Liver (tissue), 9 donors: ENCODE measurements around the gene ZP4. TPM values are rescaled to one million over a fixed set of nuclear protein-coding genes. Genes with fewer than 3 reads are reported as not detected.

ENCODE experiments used
- DNase-seq: peaks from one replicate; pipeline ENCODE4 v3.0.0-alpha.2; 2017; ENCODE audit warnings: low spot score
- H3K27ac ChIP-seq, 2 donors: one replicate each; pipeline ENCODE4 v1.7.0; 2013; ENCODE audit warnings: inconsistent platforms in 2 of 2, low read length in 2 of 2, control low read depth in 1 of 2, low read depth in 1 of 2, mild to moderate bottlenecking in 1 of 2
- H3K27me3 ChIP-seq, 4 donors: one replicate each; pipeline versions ENCODE4 v1.6.1 to v1.7.0; 2013; ENCODE audit warnings: low read length in 3 of 4, inconsistent platforms in 1 of 4, mild to moderate bottlenecking in 1 of 4, moderate library complexity in 1 of 4; ENCODE audit not compliant: control insufficient read depth in 4 of 4, insufficient read depth in 4 of 4
- H3K36me3 ChIP-seq, 4 donors: one replicate each; pipeline versions ENCODE4 v1.6.1 to v1.7.0; 2013; ENCODE audit warnings: low read length in 3 of 4, mild to moderate bottlenecking in 3 of 4, low read depth in 1 of 4, moderate library complexity in 1 of 4; ENCODE audit not compliant: control insufficient read depth in 4 of 4, insufficient read depth in 3 of 4
- H3K4me1 ChIP-seq, 4 donors: one replicate each; pipeline versions ENCODE4 v1.6.1 to v1.7.0; 2013; ENCODE audit warnings: low read length in 3 of 4, mild to moderate bottlenecking in 3 of 4, moderate library complexity in 1 of 4; ENCODE audit not compliant: control insufficient read depth in 4 of 4, insufficient read depth in 4 of 4
- H3K4me3 ChIP-seq, 3 donors: one replicate each; pipeline versions ENCODE4 v1.6.1 to v1.7.0; 2013; ENCODE audit warnings: low read length in 3 of 3, control low read depth in 1 of 3, low read depth in 1 of 3, mild to moderate bottlenecking in 1 of 3
- H3K9ac ChIP-seq, 2 donors: one replicate each; pipeline ENCODE4 v1.7.0; 2013; ENCODE audit warnings: low read length in 2 of 2, mild to moderate bottlenecking in 2 of 2, moderate library complexity in 2 of 2, control low read depth in 1 of 2, low read depth in 1 of 2
- H3K9me3 ChIP-seq, 4 donors: one replicate each; pipeline versions ENCODE4 v1.6.1 to v1.7.0; 2013; ENCODE audit warnings: low read length in 3 of 4; ENCODE audit not compliant: control insufficient read depth in 4 of 4
- ATF3 ChIP-seq: IDR thresholded peaks from 2 replicates; pipeline ENCODE4 v1.6.1; 2016; ENCODE audit warnings: antibody characterized with exemption
- CTCF ChIP-seq: fragments of 150-350 bp; IDR thresholded peaks from 2 replicates; pipeline ENCODE4 v1.5.1; 2017; ENCODE audit warnings: improper control_type of control experiment, low read depth, low read length; ENCODE audit not compliant: missing input control
- EGR1 ChIP-seq, 2 donors: IDR thresholded peaks; 2 replicates each; pipeline ENCODE4 v1.6.1; 2016 to 2018; ENCODE audit warnings: antibody characterized with exemption in 2 of 2, low read depth in 2 of 2
- FOXA1 ChIP-seq: IDR thresholded peaks from 2 replicates; pipeline ENCODE4 v1.6.1; 2016; ENCODE audit warnings: antibody characterized with exemption
- FOXA2 ChIP-seq: IDR thresholded peaks from 2 replicates; pipeline ENCODE4 v1.6.1; 2016; ENCODE audit warnings: antibody characterized with exemption
- GABPA ChIP-seq, 2 donors: IDR thresholded peaks in 1 of 2; conservative IDR thresholded peaks in 1 of 2; 2 replicates each; pipeline ENCODE4 v1.6.1; 2016; ENCODE audit warnings: antibody characterized with exemption in 2 of 2, mild to moderate bottlenecking in 1 of 2, moderate library complexity in 1 of 2
- HNF4A ChIP-seq, 2 donors: conservative IDR thresholded peaks; 2 replicates each; pipeline ENCODE4 v1.6.1; 2016; ENCODE audit warnings: antibody characterized with exemption in 2 of 2, mild to moderate bottlenecking in 2 of 2
- HNF4G ChIP-seq: IDR thresholded peaks from 2 replicates; pipeline ENCODE4 v1.6.1; 2016; ENCODE audit warnings: antibody characterized with exemption
- JUND ChIP-seq, 2 donors: IDR thresholded peaks; 2 replicates each; pipeline ENCODE4 v1.6.1; 2016; ENCODE audit warnings: antibody characterized with exemption in 2 of 2
- MAX ChIP-seq: IDR thresholded peaks from 2 replicates; pipeline ENCODE4 v1.6.1; 2016; ENCODE audit warnings: antibody characterized with exemption
- NR2F2 ChIP-seq: IDR thresholded peaks from 2 replicates; pipeline ENCODE4 v1.6.1; 2016; ENCODE audit warnings: antibody characterized with exemption
- RAD21 ChIP-seq, 2 donors: IDR thresholded peaks; 2 replicates each; pipeline ENCODE4 v1.6.1; 2016; ENCODE audit warnings: antibody characterized with exemption in 2 of 2, mild to moderate bottlenecking in 2 of 2
- REST ChIP-seq: IDR thresholded peaks from 2 replicates; pipeline ENCODE4 v1.6.1; 2016; ENCODE audit warnings: antibody characterized with exemption, mild to moderate bottlenecking
- RXRA ChIP-seq, 2 donors: IDR thresholded peaks; 2 replicates each; pipeline ENCODE4 v1.6.1; 2017 to 2018; ENCODE audit warnings: antibody characterized with exemption in 2 of 2, mild to moderate bottlenecking in 1 of 2
- SP1 ChIP-seq: IDR thresholded peaks from 2 replicates; pipeline ENCODE4 v1.6.1; 2018; ENCODE audit warnings: antibody characterized with exemption, mild to moderate bottlenecking
- TAF1 ChIP-seq: conservative IDR thresholded peaks from 2 replicates; pipeline ENCODE4 v1.6.1; 2016; ENCODE audit warnings: antibody characterized with exemption, mild to moderate bottlenecking
- YY1 ChIP-seq: IDR thresholded peaks from 2 replicates; pipeline ENCODE4 v1.6.1; 2016; ENCODE audit warnings: antibody characterized with exemption, mild to moderate bottlenecking
- WGBS: extraction: QIAGEN DNeasy Blood & Tissue Kit; methylation state at CpG from one replicate; pipeline ENCODE4 v1.1.7; 2013; 5-methylcytosine and 5-hydroxymethylcytosine counted together
- polyA plus RNA-seq, 2 donors: library from polyadenylated mRNA; stranded (reverse) in 1 of 2; unstranded in 1 of 2; fragments of 200-250 nt in 1 of 2; fragments of >200 nt in 1 of 2; fragmentation: Nextera tagmentation in 1 of 2; extraction: Ambion mirVana in 1 of 2; gene quantifications; one replicate each; pipeline versions ENCODE4 v1.2.1 to v1.2.3, GENCODE V29; 2013 to 2015
- total RNA-seq, 2 donors: library from RNA; depleted of rRNA; stranded (reverse); fragments of >200 nt; gene quantifications; one replicate each; pipeline ENCODE4 v1.2.3, GENCODE V29; 2014
- donor health status: healthy.
- donor health status: healthy.
- donor health status: healthy.
- donor health status: healthy.
- donor health status: healthy.

ZP4 gene
- total and polyA plus RNA-seq, 4 donors: not detected

- TF ChIP-seq HNF4A (conservative IDR thresholded peaks at IDR 0.05) (no peak), FOXA2 (no peak), HNF4G (no peak), TAF1 (no peak), MAX (no peak), SP1 (no peak), REST (no peak), EGR1 (IDR thresholded peaks at IDR 0.05; ENCODE audit: low read depth in 2 of 2) (no peak), RAD21 (IDR thresholded peaks at IDR 0.05) (no peak), RXRA (IDR thresholded peaks at IDR 0.05) (no peak), NR2F2 (no peak), YY1 (no peak), GABPA (IDR thresholded peaks at IDR 0.05 in 1 of 2, conservative IDR thresholded peaks at IDR 0.05 in 1 of 2) (no peak), JUND (IDR thresholded peaks at IDR 0.05) (no peak), CTCF (no peak), ATF3 (no peak), FOXA1 (no peak)
- peaks cover 0 to 3% (median 0%) of the 10 kb centered on the region in 4 donors for H3K27me3 ChIP-seq
- H3K9me3 ChIP-seq: no peaks in the 10 kb centered on the region
- no peaks in the 10 kb centered on the region for H3K4me1 ChIP-seq
- no peak for DNase-seq
- H3K36me3 ChIP-seq: no peaks in the 10 kb centered on the region
- no peak overlapping the region for H3K9ac ChIP-seq
- no peak overlapping the region for H3K27ac ChIP-seq
- no peak overlapping the region for H3K4me3 ChIP-seq
- 79% methylated on average over 3 of the region's 3 CpGs for WGBS
These were observed 56.3 kb downstream of the ZP4 start for GRCh38 chr1:237834461-237834860.

GRCh38 chr1:237834048-237834447, 56.7 kb downstream of the ZP4 start:
- H3K4me3 ChIP-seq: no peak overlapping the region
- no peaks in the 10 kb centered on the region for H3K36me3 ChIP-seq
- no peaks in the 10 kb centered on the region for H3K9me3 ChIP-seq
- peaks cover 0 to 3% (median 0%) of the 10 kb centered on the region in 4 donors for H3K27me3 ChIP-seq
- no peak for DNase-seq
- no peak for TF ChIP-seq RAD21 (IDR thresholded peaks at IDR 0.05)
- 84% methylated on average over 3 of the region's 3 CpGs for WGBS
- H3K27ac ChIP-seq: no peak overlapping the region
- no peak overlapping the region for H3K9ac ChIP-seq
- no peaks in the 10 kb centered on the region for H3K4me1 ChIP-seq
